ENCODE data around the gene FBXO28. TPM values are rescaled to one million over a fixed set of nuclear protein-coding genes. Genes with fewer than 3 reads are reported as not detected.

FBXO28 gene
- polyA plus RNA-seq, 1 donor (not counting 4 experiments of a cell fraction or from before 2014, with no cell fraction given): 36.5 TPM

GRCh38 chr1:224065455-224065854, 48.5 kb upstream of the FBXO28 start:
- no peaks in the 10 kb centered on the region for H3K9me1 ChIP-seq (ENCODE audit: control insufficient read depth, extremely low read depth, insufficient read depth, low read length)
- H3K9ac ChIP-seq (ENCODE audit: control insufficient read depth, extremely low read depth, insufficient read depth, low read length): no peak overlapping the region
- no peak overlapping the region for H2AFZ ChIP-seq (ENCODE audit: control insufficient read depth, low read length)
- H3K27ac ChIP-seq (ENCODE audit: control insufficient read depth, insufficient read depth, low read length): no peak overlapping the region
- H3K4me2 ChIP-seq (ENCODE audit: control insufficient read depth, extremely low read depth, insufficient read depth, low read depth, low read length): peak overlapping the region; percentile 6
- TF ChIP-seq EZH2 (IDR thresholded peaks at IDR 0.05; ENCODE audit: low read length) (no peak), CTCF (optimal IDR thresholded peaks at IDR 0.05 in 1 of 3, IDR thresholded peaks at IDR 0.05 in 1 of 3, conservative IDR thresholded peaks at IDR 0.05 in 1 of 3; ENCODE audit: extremely low read depth in 1 of 3, insufficient read depth in 2 of 3, low read length in 3 of 3) (no peak)
- H3K79me2 ChIP-seq (ENCODE audit: control insufficient read depth, insufficient read depth, low read length): no peaks in the 10 kb centered on the region
- no peaks in the 10 kb centered on the region for H4K20me1 ChIP-seq (ENCODE audit: control insufficient read depth, extremely low read depth, insufficient read depth, low read length)
- H3K27me3 ChIP-seq (ENCODE audit: control insufficient read depth, extremely low read depth, insufficient read depth, low read length): no peaks in the 10 kb centered on the region
- H3K4me1 ChIP-seq (ENCODE audit: control insufficient read depth, extremely low read depth, insufficient read depth, low read length): peaks cover 16% of the 10 kb centered on the region
- H3K4me3 ChIP-seq (ENCODE audit: control insufficient read depth in 2 of 3, extremely low read depth in 1 of 3, insufficient read depth in 2 of 3, low read depth in 1 of 3, low read length in 3 of 3): no peak overlapping the region
- no peaks in the 10 kb centered on the region for H3K36me3 ChIP-seq (ENCODE audit: control insufficient read depth in 2 of 2, extremely low read depth in 1 of 2, insufficient read depth in 2 of 2, low read length in 2 of 2)
- DNase-seq (ENCODE audit: low read depth, low spot score): no peak
- dilution Hi-C loops (cut with MboI; ENCODE audit: extremely low pct_ligation_motif_present, low sequenced_read_pairs): no loop called here
- no peak for FAIRE-seq
- H3K9me3 ChIP-seq (ENCODE audit: control insufficient read depth, low read depth, low read length): no peaks in the 10 kb centered on the region

- TF ChIP-seq EZH2 (IDR thresholded peaks at IDR 0.05; ENCODE audit: low read length) (no peak), CTCF (optimal IDR thresholded peaks at IDR 0.05 in 1 of 3, IDR thresholded peaks at IDR 0.05 in 1 of 3, conservative IDR thresholded peaks at IDR 0.05 in 1 of 3; ENCODE audit: extremely low read depth in 1 of 3, insufficient read depth in 2 of 3, low read length in 3 of 3) (no peak)
- Histone ChIP-seq H3K4me1 (ENCODE audit: control insufficient read depth, extremely low read depth, insufficient read depth, low read length) (peaks cover 16% of the 10 kb centered on the region), H3K4me3 (ENCODE audit: control insufficient read depth in 2 of 3, extremely low read depth in 1 of 3, insufficient read depth in 2 of 3, low read depth in 1 of 3, low read length in 3 of 3) (no peak overlapping the region), H3K9me3 (ENCODE audit: control insufficient read depth, low read depth, low read length) (no peaks in the 10 kb centered on the region), H3K36me3 (ENCODE audit: control insufficient read depth in 2 of 2, extremely low read depth in 1 of 2, insufficient read depth in 2 of 2, low read length in 2 of 2) (no peaks in the 10 kb centered on the region), H3K79me2 (ENCODE audit: control insufficient read depth, insufficient read depth, low read length) (no peaks in the 10 kb centered on the region), H3K27me3 (ENCODE audit: control insufficient read depth, extremely low read depth, insufficient read depth, low read length) (no peaks in the 10 kb centered on the region), H3K27ac (ENCODE audit: control insufficient read depth, insufficient read depth, low read length) (no peak overlapping the region), H4K20me1 (ENCODE audit: control insufficient read depth, extremely low read depth, insufficient read depth, low read length) (no peaks in the 10 kb centered on the region), H3K9ac (ENCODE audit: control insufficient read depth, extremely low read depth, insufficient read depth, low read length) (no peak overlapping the region), H3K9me1 (ENCODE audit: control insufficient read depth, extremely low read depth, insufficient read depth, low read length) (no peaks in the 10 kb centered on the region), H2AFZ (ENCODE audit: control insufficient read depth, low read length) (no peak overlapping the region), H3K4me2 (ENCODE audit: control insufficient read depth, extremely low read depth, insufficient read depth, low read depth, low read length) (no peak overlapping the region)
- DNase-seq (ENCODE audit: low read depth, low spot score) (no peak), FAIRE-seq (no peak)
- dilution Hi-C loops (cut with MboI; ENCODE audit: extremely low pct_ligation_motif_present, low sequenced_read_pairs): no loop called here
Observed at GRCh38 chr1:224067207-224067606, 46.7 kb upstream of the FBXO28 start.

Data from keratinocyte (primary cell).